HG03460 (cell line): ENCODE measurements around the gene ARMCX5.

Experiments
- ATAC-seq: cut with Tn5 transposase; IDR thresholded peaks from one replicate; pipeline ENCODE4 v1.9.1; 2021; ENCODE audit not compliant: unreplicated experiment

ARMCX5 gene

GRCh38 chrX:102599084-102599950, at the start of gene ARMCX5:
Gene ARMCX5, plus strand, starts transcription at chrX:102599515. Its CDS starts 2,627 bp downstream, at chrX:102602142.
- ATAC-seq: peak; percentile 92

GRCh38 chrX:102558607-102559006, 40.7 kb upstream of the ARMCX5 start:
- no peak for ATAC-seq

- no peak for ATAC-seq
Measured at GRCh38 chrX:102560423-102561068, 38.8 kb upstream of the ARMCX5 start.

DNA sequence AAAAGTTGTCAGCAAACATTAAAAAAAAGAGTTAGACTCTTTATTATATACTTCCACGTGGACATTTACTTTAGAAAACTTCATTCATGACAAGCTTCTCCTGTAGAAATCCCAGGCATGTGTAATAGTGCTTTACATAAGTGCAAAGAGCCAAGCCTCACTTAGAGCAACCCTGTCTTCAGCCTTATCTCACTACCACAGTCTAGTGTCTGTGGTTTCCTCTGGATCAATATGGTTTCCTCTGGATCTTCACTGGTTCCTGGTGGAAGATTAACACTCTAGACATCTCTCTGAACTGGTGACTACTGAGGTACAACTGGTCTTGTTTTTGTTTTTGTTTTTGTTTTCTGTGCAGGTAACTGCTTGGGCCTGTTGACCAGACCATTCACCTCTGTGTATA, 18.4 kb upstream of the ARMCX5 start:
- ATAC-seq: no peak

GRCh38 chrX:102593367-102593766, 5.9 kb upstream of the ARMCX5 start:
- ATAC-seq: no peak

DNA sequence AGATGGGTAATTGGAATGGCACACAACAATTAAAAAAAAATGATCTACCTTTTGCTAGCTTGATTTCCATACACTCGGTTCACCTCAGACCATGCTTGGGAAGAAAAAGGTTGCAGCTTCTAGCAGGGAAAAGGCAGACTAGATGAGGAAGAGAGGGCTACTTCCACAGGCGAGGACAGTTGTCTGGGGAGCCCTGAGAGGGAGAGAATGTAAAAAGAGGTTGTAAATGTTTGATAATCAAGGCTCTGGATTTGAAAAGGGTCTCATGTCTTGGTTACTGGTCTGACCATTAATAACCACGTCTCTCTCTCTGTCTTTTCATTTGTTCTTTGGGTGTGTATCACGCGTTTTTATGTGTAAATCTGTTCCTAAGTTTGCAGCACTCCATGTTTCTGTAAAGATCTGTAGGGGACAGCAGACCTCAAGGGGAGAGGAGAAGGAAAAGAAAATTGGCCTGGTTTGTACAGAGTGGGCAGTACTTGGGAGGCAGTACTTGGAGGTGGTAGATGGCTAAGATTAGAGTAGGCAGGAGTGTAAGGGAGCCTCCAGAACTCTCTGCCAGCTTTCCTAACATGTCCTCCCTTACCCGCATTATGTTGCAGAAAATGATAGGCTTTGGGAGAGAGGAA, 750 bp downstream of the ARMCX5 start:
- peak; percentile 7 for ATAC-seq

- ATAC-seq: no peak
Measured at GRCh38 chrX:102604327-102604726, 5.0 kb downstream of the ARMCX5 start.

DNA sequence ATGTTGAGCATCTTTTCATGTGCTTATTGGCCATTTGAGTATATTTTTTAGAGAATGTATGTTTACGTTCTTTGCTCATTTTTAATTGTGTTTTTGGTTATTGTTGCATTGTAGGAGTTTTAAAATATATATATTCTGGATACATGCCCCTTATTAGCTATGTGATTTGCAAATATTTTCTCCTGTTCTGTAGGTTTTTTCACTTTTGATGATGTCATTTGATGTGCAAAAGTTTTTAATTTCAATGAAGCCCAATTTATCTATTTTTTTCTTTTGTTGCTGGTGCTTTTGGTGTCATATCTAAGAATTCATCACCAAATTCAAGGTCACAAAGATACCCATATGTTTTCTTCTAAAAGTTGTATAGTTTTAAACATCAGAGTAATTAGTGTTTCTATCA, 6.8 kb downstream of the ARMCX5 start:
- ATAC-seq: no peak

GRCh38 chrX:102610905-102611304, 11.6 kb downstream of the ARMCX5 start:
- no peak for ATAC-seq

DNA sequence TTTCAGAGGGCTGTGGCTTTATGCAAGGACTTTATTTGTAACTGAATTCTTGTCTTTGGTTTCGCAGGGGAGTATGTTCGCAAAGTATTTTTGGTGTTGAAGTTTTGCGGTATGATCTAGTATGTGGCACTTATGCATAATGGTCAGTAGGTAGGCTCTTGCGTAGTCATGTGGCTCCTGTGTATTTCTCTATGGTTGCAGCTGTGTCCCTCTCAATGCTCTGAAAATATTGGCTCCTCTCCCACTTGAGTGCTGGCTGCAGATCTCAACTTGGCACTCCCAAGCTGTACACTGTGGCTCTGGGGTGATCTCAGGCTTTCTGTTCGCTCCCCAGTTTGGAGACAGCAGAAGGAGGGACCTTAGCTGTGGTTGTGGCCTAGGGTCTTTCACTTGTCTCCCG, 24.8 kb downstream of the ARMCX5 start:
- no peak for ATAC-seq

DNA sequence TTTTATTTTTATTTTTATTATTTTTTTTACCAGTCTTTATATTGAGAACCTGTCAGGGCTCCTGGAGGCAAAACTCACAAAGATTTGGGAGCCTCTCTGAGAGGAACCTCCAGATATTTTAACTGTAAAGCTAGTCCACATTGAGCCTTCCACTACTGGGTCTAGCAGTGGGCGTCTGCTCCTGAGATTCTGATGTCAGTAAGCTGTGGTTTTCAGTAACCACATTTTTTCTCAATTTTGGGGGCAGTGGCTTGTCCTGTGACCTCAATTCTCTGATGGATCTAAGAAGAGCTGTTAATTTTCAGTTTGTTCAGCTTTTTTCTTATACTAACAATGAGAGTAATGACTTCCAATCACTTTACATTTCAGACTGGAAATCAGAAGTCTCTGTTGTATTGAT, 28.3 kb downstream of the ARMCX5 start:
- no peak for ATAC-seq

GRCh38 chrX:102637561-102637960, 38.2 kb downstream of the ARMCX5 start:
- no peak for ATAC-seq

GRCh38 chrX:102650903-102651241, 51.6 kb downstream of the ARMCX5 start:
- ATAC-seq: no peak

- ATAC-seq: no peak
Measured at GRCh38 chrX:102651242-102652011, 52.1 kb downstream of the ARMCX5 start, which contains the start of gene GPRASP1. Gene GPRASP1, plus strand, starts transcription at chrX:102651483. Its CDS starts 2,431 bp downstream, at chrX:102653914.

- peak; percentile 68 for ATAC-seq
Measured at GRCh38 chrX:102652031-102652688, 52.8 kb downstream of the ARMCX5 start.
